ENCODE measurements around the gene TAS1R3.

Gene TAS1R3

GRCh38 chr1:1295154-1295923 is 35.7 kb upstream of the TAS1R3 start:
- no peak for DNase-seq

GRCh38 chr1:1296070-1297061 is 34.7 kb upstream of the TAS1R3 start:
- no peak for DNase-seq

GRCh38 chr1:1297802-1298424 is 33.2 kb upstream of the TAS1R3 start:
- DNase-seq, result no peak

- DNase-seq, result peak; percentile 68
Observed at GRCh38 chr1:1298861-1299685, 32.0 kb upstream of the TAS1R3 start.

GRCh38 chr1:1299686-1300351 is 31.3 kb upstream of the TAS1R3 start:
- DNase-seq, result peak; percentile 32

- no peak for DNase-seq
Observed at GRCh38 chr1:1300352-1300739, 30.7 kb upstream of the TAS1R3 start.

- DNase-seq, result no peak
Observed at GRCh38 chr1:1302006-1302430, 29.1 kb upstream of the TAS1R3 start.

GRCh38 chr1:1302951-1303509 is 28.1 kb upstream of the TAS1R3 start:
- DNase-seq, result no peak

- no peak for DNase-seq
Observed at GRCh38 chr1:1303736-1304135, 27.3 kb upstream of the TAS1R3 start.

GRCh38 chr1:1304331-1305299 is 26.5 kb upstream of the TAS1R3 start:
- peak; percentile 86 for DNase-seq

- DNase-seq, result peak; percentile 71
Observed at GRCh38 chr1:1305300-1306069, 25.6 kb upstream of the TAS1R3 start.

- peak; percentile 46 for DNase-seq
Observed at GRCh38 chr1:1306070-1306660, 24.9 kb upstream of the TAS1R3 start.

- peak; percentile 30 for DNase-seq
Observed at GRCh38 chr1:1306661-1307260, 24.3 kb upstream of the TAS1R3 start.

- DNase-seq, result peak; percentile 65
Observed at GRCh38 chr1:1307261-1307922, 23.7 kb upstream of the TAS1R3 start.

GRCh38 chr1:1307923-1308755 is 22.9 kb upstream of the TAS1R3 start, which contains the start of the genes ACAP3 and PUSL1:
ACAP3 (minus strand) TSS chr1:1307930; CDS start chr1:1307815, 115 bp downstream.
PUSL1 (plus strand) TSS chr1:1308597; CDS start chr1:1308644, 47 bp downstream.
- DNase-seq, result peak; percentile 92

- DNase-seq, result no peak
Observed at GRCh38 chr1:1308756-1309250, 22.3 kb upstream of the TAS1R3 start.
